Neural cell (in vitro differentiated cells): Measurements from ENCODE around the gene GPRIN1. TPM values are rescaled to one million over a fixed set of nuclear protein-coding genes. Genes with fewer than 3 reads are reported as not detected.
"Not testable (repeated sequence)": the region's sequence is repeated elsewhere in the genome, so short reads cannot be mapped to it uniquely, and the experiment has no call there.

Source experiments
- H2AFZ ChIP-seq: fragments of 200-600, 300-800 bp; sonication (generic), shearing (Covaris generic); 2 replicates; pipeline ENCODE4 v1.6.0; 2014; ENCODE audit warnings: low read depth, mild to moderate bottlenecking, antibody characterized with exemption, low read length, moderate library complexity
- H3F3A ChIP-seq: fragments of 200-600 bp; shearing (Covaris generic); 2 replicates; pipeline ENCODE4 v1.6.1; 2016; ENCODE audit warnings: mild to moderate bottlenecking, moderate library complexity, mixed read lengths, antibody characterized with exemption, low read length; ENCODE audit not compliant: insufficient read depth, poor library complexity, severe bottlenecking
- H3K27ac ChIP-seq: fragments of 200-600, 300-800 bp; sonication (generic), shearing (Covaris generic); 2 replicates; pipeline ENCODE4 v1.5.1; 2014; ENCODE audit warnings: mild to moderate bottlenecking, low read length, moderate library complexity
- H3K27me3 ChIP-seq: fragments of 300-800, 200-600 bp; sonication (generic), shearing (Covaris generic); 2 replicates; pipeline ENCODE4 v1.6.0; 2014; ENCODE audit warnings: mild to moderate bottlenecking, low read depth, low read length, moderate library complexity; ENCODE audit not compliant: insufficient read depth
- H3K36me3 ChIP-seq: fragments of 300-800, 200-600 bp; sonication (generic), shearing (Covaris generic); 2 replicates; pipeline ENCODE4 v1.5.1; 2014; ENCODE audit warnings: mild to moderate bottlenecking, antibody characterized with exemption, low read length, moderate library complexity; ENCODE audit not compliant: insufficient read depth
- H3K4me2 ChIP-seq: fragments of 300-800, 200-600 bp; sonication (generic), shearing (Covaris generic); 2 replicates; pipeline ENCODE4 v1.6.0; 2014; ENCODE audit warnings: mild to moderate bottlenecking, low read length
- H3K4me3 ChIP-seq: fragments of 300-800, 200-600 bp; sonication (generic), shearing (Covaris generic); 2 replicates; pipeline ENCODE4 v1.5.1; 2014; ENCODE audit warnings: mild to moderate bottlenecking, low read length, moderate library complexity
- H3K79me2 ChIP-seq: fragments of 200-600 bp; shearing (Covaris generic); replicated peaks from 2 replicates; pipeline ENCODE4 v1.6.0; 2014; ENCODE audit warnings: mild to moderate bottlenecking, low read length, moderate library complexity; ENCODE audit not compliant: insufficient read depth
- H3K9ac ChIP-seq: fragments of 300-800, 200-600 bp; sonication (generic), shearing (Covaris generic); 2 replicates; pipeline ENCODE4 v1.6.1; 2016; ENCODE audit warnings: mild to moderate bottlenecking, low read length, mixed read lengths
- H3K9me2 ChIP-seq: fragments of 200-600 bp; shearing (Covaris generic); 2 replicates; pipeline ENCODE4 v1.6.1; 2016; ENCODE audit warnings: mild to moderate bottlenecking, low read length, mixed read lengths; ENCODE audit not compliant: insufficient read depth
- H3K9me3 ChIP-seq: fragments of 200-600, 300-800 bp; sonication (generic), shearing (Covaris generic); 2 replicates; pipeline ENCODE4 v1.6.1; 2016; ENCODE audit warnings: mild to moderate bottlenecking, mixed run types, low read length, moderate library complexity, mixed read lengths
- H4K20me1 ChIP-seq: fragments of 200-600 bp; shearing (Covaris generic); 2 replicates; pipeline ENCODE4 v1.6.1; 2016; ENCODE audit warnings: mild to moderate bottlenecking, mixed run types; ENCODE audit not compliant: insufficient read depth
- EP300 ChIP-seq: fragments of 450-650 bp; conservative IDR thresholded peaks from 2 replicates; pipeline ENCODE4 v1.6.1; 2014; ENCODE audit warnings: antibody characterized with exemption, mild to moderate bottlenecking, moderate library complexity; ENCODE audit not compliant: poor library complexity, severe bottlenecking
- EZH2 ChIP-seq: fragments of 200-600, 300-800 bp; shearing (Covaris generic), sonication (generic); IDR thresholded peaks from 2 replicates; pipeline ENCODE4 v1.6.1; 2014; ENCODE audit warnings: antibody characterized with exemption, low read length, borderline replicate concordance, mild to moderate bottlenecking; ENCODE audit not compliant: insufficient read depth, poor library complexity, severe bottlenecking
- MXI1 ChIP-seq: fragments of 450-650 bp; conservative IDR thresholded peaks from 2 replicates; pipeline ENCODE4 v1.6.1; 2014; ENCODE audit warnings: antibody characterized with exemption, mild to moderate bottlenecking; ENCODE audit not compliant: poor library complexity, severe bottlenecking
- POLR2AphosphoS5 ChIP-seq: IDR thresholded peaks from 2 replicates; pipeline ENCODE4 v1.6.1; 2012
- RAD21 ChIP-seq: fragments of 450-650 bp; conservative IDR thresholded peaks from 2 replicates; pipeline ENCODE4 v1.6.1; 2014; ENCODE audit warnings: antibody characterized with exemption, mild to moderate bottlenecking, moderate library complexity
- REST ChIP-seq: IDR thresholded peaks from 2 replicates; pipeline ENCODE4 v1.6.1; 2012; ENCODE audit warnings: borderline replicate concordance
- SMC3 ChIP-seq: fragments of 450-650 bp; conservative IDR thresholded peaks from 2 replicates; pipeline ENCODE4 v1.6.1; 2014; ENCODE audit warnings: antibody characterized with exemption, mild to moderate bottlenecking, moderate library complexity; ENCODE audit not compliant: poor library complexity
- TAF1 ChIP-seq: IDR thresholded peaks from 2 replicates; pipeline ENCODE4 v1.6.1; 2012; ENCODE audit warnings: low read depth
- polyA plus RNA-seq: library from polyadenylated mRNA; depleted of rRNA; stranded (reverse); fragments of >200 nt; gene quantifications from 2 replicates; pipeline ENCODE4 v1.2.3, GENCODE V29; 2014
- TF ChIP-seq, protein P1 (sequence below): fragments of 450-650 bp; IDR thresholded peaks from 2 replicates; pipeline ENCODE4 v1.5.1; 2014; ENCODE audit warnings: antibody characterized with exemption, mild to moderate bottlenecking, moderate library complexity; ENCODE audit not compliant: poor library complexity, severe bottlenecking

Gene GPRIN1
- polyA plus RNA-seq, 1 donor from 2014 or later: 32.3 TPM

DNA sequence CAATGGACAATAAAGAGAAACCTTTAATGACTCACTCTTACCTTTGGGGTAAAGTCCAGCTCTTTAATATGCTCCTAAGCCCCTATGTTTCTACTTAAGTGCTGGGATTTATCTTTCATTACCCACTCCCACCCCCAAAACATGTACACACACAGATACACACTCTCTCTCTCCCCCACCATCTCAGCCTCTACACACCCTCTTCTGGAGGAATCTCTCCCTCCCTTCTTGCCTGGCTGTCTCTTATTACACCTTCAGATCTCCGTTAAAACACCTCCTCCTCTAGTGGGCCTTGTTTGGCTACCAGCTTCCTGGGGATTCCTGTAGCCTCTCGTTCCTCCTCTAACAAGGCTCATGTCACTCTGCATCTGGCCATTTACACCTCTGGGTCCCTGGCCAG lies 6.9 kb downstream of the GPRIN1 start:
- H3K4me3 ChIP-seq: no peak overlapping the region
- H3K9me2 ChIP-seq: no peaks in the 10 kb centered on the region
- no peak overlapping the region for H3K4me2 ChIP-seq
- no peaks in the 10 kb centered on the region for H3K27me3 ChIP-seq
- no peak overlapping the region for H2AFZ ChIP-seq
- no peak overlapping the region for H3K9ac ChIP-seq
- H3K79me2 ChIP-seq: peaks cover 33% of the 10 kb centered on the region
- H3K27ac ChIP-seq: no peak overlapping the region
- peaks cover 6% of the 10 kb centered on the region for H4K20me1 ChIP-seq
- H3K36me3 ChIP-seq: no peaks in the 10 kb centered on the region
- no peaks in the 10 kb centered on the region for H3F3A ChIP-seq
- TF ChIP-seq EP300 (no peak), POLR2AphosphoS5 (no peak), EZH2 (no peak), SMC3 (no peak), TAF1 (no peak), MXI1 (no peak), RAD21 (no peak), REST (no peak)
- TF ChIP-seq, protein P1, sequence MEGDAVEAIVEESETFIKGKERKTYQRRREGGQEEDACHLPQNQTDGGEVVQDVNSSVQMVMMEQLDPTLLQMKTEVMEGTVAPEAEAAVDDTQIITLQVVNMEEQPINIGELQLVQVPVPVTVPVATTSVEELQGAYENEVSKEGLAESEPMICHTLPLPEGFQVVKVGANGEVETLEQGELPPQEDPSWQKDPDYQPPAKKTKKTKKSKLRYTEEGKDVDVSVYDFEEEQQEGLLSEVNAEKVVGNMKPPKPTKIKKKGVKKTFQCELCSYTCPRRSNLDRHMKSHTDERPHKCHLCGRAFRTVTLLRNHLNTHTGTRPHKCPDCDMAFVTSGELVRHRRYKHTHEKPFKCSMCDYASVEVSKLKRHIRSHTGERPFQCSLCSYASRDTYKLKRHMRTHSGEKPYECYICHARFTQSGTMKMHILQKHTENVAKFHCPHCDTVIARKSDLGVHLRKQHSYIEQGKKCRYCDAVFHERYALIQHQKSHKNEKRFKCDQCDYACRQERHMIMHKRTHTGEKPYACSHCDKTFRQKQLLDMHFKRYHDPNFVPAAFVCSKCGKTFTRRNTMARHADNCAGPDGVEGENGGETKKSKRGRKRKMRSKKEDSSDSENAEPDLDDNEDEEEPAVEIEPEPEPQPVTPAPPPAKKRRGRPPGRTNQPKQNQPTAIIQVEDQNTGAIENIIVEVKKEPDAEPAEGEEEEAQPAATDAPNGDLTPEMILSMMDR: no peak
- no peaks in the 10 kb centered on the region for H3K9me3 ChIP-seq

DNA sequence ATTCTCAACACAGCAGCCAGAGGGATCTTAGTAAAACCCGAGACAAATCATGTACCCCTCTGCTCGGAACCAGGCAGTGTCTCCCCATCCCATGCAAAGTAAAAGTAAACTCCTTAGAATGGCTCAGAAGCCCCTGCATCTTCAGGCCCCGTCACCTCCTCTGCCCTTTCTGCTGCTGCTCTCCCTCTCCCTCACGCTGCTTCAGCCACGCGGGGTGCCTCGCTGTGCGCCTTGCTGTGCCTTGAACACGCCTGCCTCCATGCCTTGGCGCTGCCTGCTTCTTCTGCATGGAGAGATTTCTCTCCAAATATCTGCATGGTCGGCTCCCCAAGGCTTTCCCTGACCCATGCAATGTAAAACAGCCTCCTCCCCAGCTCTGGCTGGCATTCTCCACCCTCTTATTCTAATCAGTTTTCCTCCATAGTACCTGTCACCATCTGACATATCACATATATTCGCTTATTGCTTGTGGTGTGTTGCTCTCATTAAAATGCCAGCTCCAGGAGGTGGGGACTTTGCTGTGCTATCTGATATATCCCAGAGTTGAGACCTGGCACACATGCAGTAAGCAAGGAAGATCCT lies 8.0 kb downstream of the GPRIN1 start:
- H3K36me3 ChIP-seq: no peaks in the 10 kb centered on the region
- no peaks in the 10 kb centered on the region for H3K9me3 ChIP-seq
- peaks cover 26% of the 10 kb centered on the region for H3K79me2 ChIP-seq
- no peak overlapping the region for H3K9ac ChIP-seq
- H4K20me1 ChIP-seq: peaks cover 6% of the 10 kb centered on the region
- H3K27ac ChIP-seq: peak overlapping the region; percentile 25
- H3K27me3 ChIP-seq: no peaks in the 10 kb centered on the region
- H3F3A ChIP-seq: no peaks in the 10 kb centered on the region
- no peak overlapping the region for H2AFZ ChIP-seq
- TF ChIP-seq REST (no peak), EP300 (no peak), RAD21 (no peak), MXI1 (no peak), TAF1 (no peak), SMC3 (no peak)
- H3K9me2 ChIP-seq: no peaks in the 10 kb centered on the region
- H3K4me3 ChIP-seq: peak overlapping the region; percentile 24
- no peak overlapping the region for H3K4me2 ChIP-seq

- not testable (repeated sequence) for H3K36me3 ChIP-seq, H3F3A ChIP-seq
These were observed 10.1 kb downstream of the GPRIN1 start for GRCh38 chr5:176599749-176600430.

More at GRCh38 chr5:176599749-176600430, 10.1 kb downstream of the GPRIN1 start:
- not testable (repeated sequence) for H2AFZ ChIP-seq, H3K4me3 ChIP-seq, H3K9me2 ChIP-seq, H3K27ac ChIP-seq, H3K9ac ChIP-seq, H4K20me1 ChIP-seq, H3K4me2 ChIP-seq, H3K27me3 ChIP-seq, H3K9me3 ChIP-seq
- peaks cover 15% of the 10 kb centered on the region for H3K79me2 ChIP-seq
